Liver (tissue), 9 donors: ENCODE results near the gene PKHD1. TPM values are rescaled to one million over a fixed set of nuclear protein-coding genes. Genes with fewer than 3 reads are reported as not detected.
A peak's percentile ranks its signal among the peaks of the same experiment; 100 is the strongest.

Experiments
- DNase-seq: peaks from one replicate; pipeline ENCODE4 v3.0.0-alpha.2; 2017; ENCODE audit warnings: low spot score
- H3K27ac ChIP-seq, 2 donors: one replicate each; pipeline ENCODE4 v1.7.0; 2013; ENCODE audit warnings: inconsistent platforms in 2 of 2, low read length in 2 of 2, control low read depth in 1 of 2, low read depth in 1 of 2, mild to moderate bottlenecking in 1 of 2
- H3K27me3 ChIP-seq, 4 donors: one replicate each; pipeline versions ENCODE4 v1.6.1 to v1.7.0; 2013; ENCODE audit warnings: low read length in 3 of 4, inconsistent platforms in 1 of 4, mild to moderate bottlenecking in 1 of 4, moderate library complexity in 1 of 4; ENCODE audit not compliant: control insufficient read depth in 4 of 4, insufficient read depth in 4 of 4
- H3K36me3 ChIP-seq, 4 donors: one replicate each; pipeline versions ENCODE4 v1.6.1 to v1.7.0; 2013; ENCODE audit warnings: low read length in 3 of 4, mild to moderate bottlenecking in 3 of 4, low read depth in 1 of 4, moderate library complexity in 1 of 4; ENCODE audit not compliant: control insufficient read depth in 4 of 4, insufficient read depth in 3 of 4
- H3K4me1 ChIP-seq, 4 donors: one replicate each; pipeline versions ENCODE4 v1.6.1 to v1.7.0; 2013; ENCODE audit warnings: low read length in 3 of 4, mild to moderate bottlenecking in 3 of 4, moderate library complexity in 1 of 4; ENCODE audit not compliant: control insufficient read depth in 4 of 4, insufficient read depth in 4 of 4
- H3K4me3 ChIP-seq, 3 donors: one replicate each; pipeline versions ENCODE4 v1.6.1 to v1.7.0; 2013; ENCODE audit warnings: low read length in 3 of 3, control low read depth in 1 of 3, low read depth in 1 of 3, mild to moderate bottlenecking in 1 of 3
- H3K9ac ChIP-seq, 2 donors: one replicate each; pipeline ENCODE4 v1.7.0; 2013; ENCODE audit warnings: low read length in 2 of 2, mild to moderate bottlenecking in 2 of 2, moderate library complexity in 2 of 2, control low read depth in 1 of 2, low read depth in 1 of 2
- H3K9me3 ChIP-seq, 4 donors: one replicate each; pipeline versions ENCODE4 v1.6.1 to v1.7.0; 2013; ENCODE audit warnings: low read length in 3 of 4; ENCODE audit not compliant: control insufficient read depth in 4 of 4
- EGR1 ChIP-seq, 2 donors: IDR thresholded peaks; 2 replicates each; pipeline ENCODE4 v1.6.1; 2016 to 2018; ENCODE audit warnings: antibody characterized with exemption in 2 of 2, low read depth in 2 of 2
- FOXA1 ChIP-seq: IDR thresholded peaks from 2 replicates; pipeline ENCODE4 v1.6.1; 2016; ENCODE audit warnings: antibody characterized with exemption
- FOXA2 ChIP-seq: IDR thresholded peaks from 2 replicates; pipeline ENCODE4 v1.6.1; 2016; ENCODE audit warnings: antibody characterized with exemption
- GABPA ChIP-seq, 2 donors: IDR thresholded peaks in 1 of 2; conservative IDR thresholded peaks in 1 of 2; 2 replicates each; pipeline ENCODE4 v1.6.1; 2016; ENCODE audit warnings: antibody characterized with exemption in 2 of 2, mild to moderate bottlenecking in 1 of 2, moderate library complexity in 1 of 2
- HNF4A ChIP-seq, 2 donors: conservative IDR thresholded peaks; 2 replicates each; pipeline ENCODE4 v1.6.1; 2016; ENCODE audit warnings: antibody characterized with exemption in 2 of 2, mild to moderate bottlenecking in 2 of 2
- HNF4G ChIP-seq: IDR thresholded peaks from 2 replicates; pipeline ENCODE4 v1.6.1; 2016; ENCODE audit warnings: antibody characterized with exemption
- JUND ChIP-seq, 2 donors: IDR thresholded peaks; 2 replicates each; pipeline ENCODE4 v1.6.1; 2016; ENCODE audit warnings: antibody characterized with exemption in 2 of 2
- NR2F2 ChIP-seq: IDR thresholded peaks from 2 replicates; pipeline ENCODE4 v1.6.1; 2016; ENCODE audit warnings: antibody characterized with exemption
- RAD21 ChIP-seq, 2 donors: IDR thresholded peaks; 2 replicates each; pipeline ENCODE4 v1.6.1; 2016; ENCODE audit warnings: antibody characterized with exemption in 2 of 2, mild to moderate bottlenecking in 2 of 2
- RXRA ChIP-seq, 2 donors: IDR thresholded peaks; 2 replicates each; pipeline ENCODE4 v1.6.1; 2017 to 2018; ENCODE audit warnings: antibody characterized with exemption in 2 of 2, mild to moderate bottlenecking in 1 of 2
- SP1 ChIP-seq: IDR thresholded peaks from 2 replicates; pipeline ENCODE4 v1.6.1; 2018; ENCODE audit warnings: antibody characterized with exemption, mild to moderate bottlenecking
- TAF1 ChIP-seq: conservative IDR thresholded peaks from 2 replicates; pipeline ENCODE4 v1.6.1; 2016; ENCODE audit warnings: antibody characterized with exemption, mild to moderate bottlenecking
- YY1 ChIP-seq: IDR thresholded peaks from 2 replicates; pipeline ENCODE4 v1.6.1; 2016; ENCODE audit warnings: antibody characterized with exemption, mild to moderate bottlenecking
- WGBS: extraction: QIAGEN DNeasy Blood & Tissue Kit; methylation state at CpG from one replicate; pipeline ENCODE4 v1.1.7; 2013; 5-methylcytosine and 5-hydroxymethylcytosine counted together
- polyA plus RNA-seq, 2 donors: library from polyadenylated mRNA; stranded (reverse) in 1 of 2; unstranded in 1 of 2; fragments of 200-250 nt in 1 of 2; fragments of >200 nt in 1 of 2; fragmentation: Nextera tagmentation in 1 of 2; extraction: Ambion mirVana in 1 of 2; gene quantifications; one replicate each; pipeline versions ENCODE4 v1.2.1 to v1.2.3, GENCODE V29; 2013 to 2015
- total RNA-seq, 2 donors: library from RNA; depleted of rRNA; stranded (reverse); fragments of >200 nt; gene quantifications; one replicate each; pipeline ENCODE4 v1.2.3, GENCODE V29; 2014
- TF ChIP-seq, protein P1 (sequence below): IDR thresholded peaks from 2 replicates; pipeline ENCODE4 v1.6.1; 2016; ENCODE audit warnings: antibody characterized with exemption
- TF ChIP-seq, protein P2 (sequence below): IDR thresholded peaks from 2 replicates; pipeline ENCODE4 v1.6.1; 2016; ENCODE audit warnings: antibody characterized with exemption
- TF ChIP-seq, protein P3 (sequence below): IDR thresholded peaks from 2 replicates; pipeline ENCODE4 v1.6.1; 2016; ENCODE audit warnings: antibody characterized with exemption
- TF ChIP-seq, protein P4 (sequence below): IDR thresholded peaks from 2 replicates; pipeline ENCODE4 v1.6.1; 2016; ENCODE audit warnings: antibody characterized with exemption, mild to moderate bottlenecking
- donor health status: healthy.
- donor health status: healthy.
- donor health status: healthy.
- donor health status: healthy.
- donor health status: healthy.

The PKHD1 gene
- total and polyA plus RNA-seq, 4 donors = 0.45 to 10.6 (median 3.2) TPM

DNA sequence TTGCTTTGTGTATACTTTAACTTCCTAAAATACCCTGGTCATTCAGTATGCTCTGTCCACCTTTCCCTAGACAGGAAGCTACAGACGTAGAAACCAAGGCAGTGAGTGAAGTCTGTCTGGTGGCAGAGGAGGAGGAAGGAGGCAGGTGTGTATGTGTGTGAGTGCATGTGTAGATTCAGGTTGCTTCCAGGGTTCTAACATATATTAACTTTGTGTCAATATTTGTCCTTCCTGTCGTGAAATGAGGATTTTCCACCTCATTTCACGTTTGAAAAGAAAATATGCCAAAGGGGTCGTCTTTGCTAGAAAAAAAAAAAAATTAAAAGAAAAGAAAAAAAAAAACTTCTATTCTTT lies 411.5 kb downstream of the PKHD1 start:
- H3K27me3 ChIP-seq = no peaks in the 10 kb centered on the region
- no peak overlapping the region for H3K9ac ChIP-seq
- peaks cover 4 to 8% (median 7%) of the 10 kb centered on the region in 4 donors for H3K4me1 ChIP-seq
- no peaks in the 10 kb centered on the region for H3K36me3 ChIP-seq
- no peak overlapping the region for H3K4me3 ChIP-seq
- no peak for TF ChIP-seq FOXA2
- no peak for TF ChIP-seq TAF1
- no peak for TF ChIP-seq HNF4G
- TF ChIP-seq NR2F2 = no peak
- TF ChIP-seq YY1 = no peak
- TF ChIP-seq EGR1 (IDR thresholded peaks at IDR 0.05; ENCODE audit: low read depth in 2 of 2) = no peak
- TF ChIP-seq RXRA (IDR thresholded peaks at IDR 0.05) = no peak
- TF ChIP-seq, protein P1, sequence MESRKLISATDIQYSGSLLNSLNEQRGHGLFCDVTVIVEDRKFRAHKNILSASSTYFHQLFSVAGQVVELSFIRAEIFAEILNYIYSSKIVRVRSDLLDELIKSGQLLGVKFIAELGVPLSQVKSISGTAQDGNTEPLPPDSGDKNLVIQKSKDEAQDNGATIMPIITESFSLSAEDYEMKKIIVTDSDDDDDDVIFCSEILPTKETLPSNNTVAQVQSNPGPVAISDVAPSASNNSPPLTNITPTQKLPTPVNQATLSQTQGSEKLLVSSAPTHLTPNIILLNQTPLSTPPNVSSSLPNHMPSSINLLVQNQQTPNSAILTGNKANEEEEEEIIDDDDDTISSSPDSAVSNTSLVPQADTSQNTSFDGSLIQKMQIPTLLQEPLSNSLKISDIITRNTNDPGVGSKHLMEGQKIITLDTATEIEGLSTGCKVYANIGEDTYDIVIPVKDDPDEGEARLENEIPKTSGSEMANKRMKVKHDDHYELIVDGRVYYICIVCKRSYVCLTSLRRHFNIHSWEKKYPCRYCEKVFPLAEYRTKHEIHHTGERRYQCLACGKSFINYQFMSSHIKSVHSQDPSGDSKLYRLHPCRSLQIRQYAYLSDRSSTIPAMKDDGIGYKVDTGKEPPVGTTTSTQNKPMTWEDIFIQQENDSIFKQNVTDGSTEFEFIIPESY = no peak
- TF ChIP-seq RAD21 (IDR thresholded peaks at IDR 0.05) = no peak
- TF ChIP-seq, protein P2, sequence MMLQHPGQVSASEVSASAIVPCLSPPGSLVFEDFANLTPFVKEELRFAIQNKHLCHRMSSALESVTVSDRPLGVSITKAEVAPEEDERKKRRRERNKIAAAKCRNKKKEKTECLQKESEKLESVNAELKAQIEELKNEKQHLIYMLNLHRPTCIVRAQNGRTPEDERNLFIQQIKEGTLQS = no peak
- TF ChIP-seq GABPA (IDR thresholded peaks at IDR 0.05 in 1 of 2, conservative IDR thresholded peaks at IDR 0.05 in 1 of 2) = no peak
- no peak for TF ChIP-seq HNF4A (conservative IDR thresholded peaks at IDR 0.05)
- H3K9me3 ChIP-seq = no peaks in the 10 kb centered on the region
- DNase-seq = peak; percentile 35
- WGBS = 44% methylated on average over 4 of the region's 4 CpGs
- H3K27ac ChIP-seq = no peak overlapping the region

DNA sequence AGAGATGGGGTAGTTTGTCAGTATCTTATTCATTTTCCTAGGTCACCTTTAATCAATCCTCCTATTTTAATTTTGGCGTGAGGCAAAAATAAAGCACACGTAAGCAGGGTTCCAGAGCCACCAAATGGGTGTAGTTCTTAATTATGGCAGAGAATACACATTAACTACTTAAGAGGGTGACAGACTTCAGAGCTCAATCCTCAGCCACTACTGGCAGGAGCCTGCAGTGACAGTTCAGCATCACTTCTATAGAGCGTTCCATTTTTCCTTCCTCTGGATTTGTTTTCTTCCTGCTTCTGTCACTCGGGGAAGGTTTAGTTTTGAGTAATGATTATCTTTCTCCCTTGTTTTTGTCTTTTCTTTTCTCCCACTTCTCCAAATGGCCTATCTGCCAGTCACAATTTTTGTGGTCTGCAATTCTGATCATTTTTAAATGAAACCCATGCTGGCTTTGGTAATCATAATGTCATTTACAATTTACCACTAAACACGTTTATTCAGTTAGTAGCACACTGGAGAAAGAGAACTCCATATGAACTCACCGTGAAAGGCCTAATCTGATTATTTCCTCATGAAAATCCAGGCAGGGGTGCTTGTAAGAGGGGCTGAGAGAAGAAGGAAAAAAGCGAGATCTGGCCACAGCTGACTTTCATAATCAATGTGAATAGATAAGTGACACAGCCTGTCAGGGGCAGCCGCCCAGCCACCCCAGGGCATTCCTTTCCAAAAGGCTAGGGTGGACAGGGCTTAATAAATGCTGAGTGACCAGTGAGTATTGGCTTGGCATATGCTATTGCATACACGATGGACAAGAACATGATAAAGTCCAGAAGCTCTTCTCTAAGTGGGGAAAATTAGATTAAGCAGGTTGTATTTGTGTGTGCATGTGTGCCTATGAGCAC lies 412.1 kb downstream of the PKHD1 start:
- Histone ChIP-seq H3K9ac (no peak overlapping the region), H3K9me3 (no peaks in the 10 kb centered on the region), H3K27me3 (no peaks in the 10 kb centered on the region), H3K4me1 (peaks cover 4 to 8% (median 7%) of the 10 kb centered on the region in 4 donors), H3K36me3 (no peaks in the 10 kb centered on the region), H3K27ac (no peak overlapping the region), H3K4me3 (no peak overlapping the region)
- no peak for DNase-seq
- TF ChIP-seq FOXA1 = no peak
- no peak for TF ChIP-seq EGR1 (IDR thresholded peaks at IDR 0.05; ENCODE audit: low read depth in 2 of 2)
- TF ChIP-seq, protein P3, sequence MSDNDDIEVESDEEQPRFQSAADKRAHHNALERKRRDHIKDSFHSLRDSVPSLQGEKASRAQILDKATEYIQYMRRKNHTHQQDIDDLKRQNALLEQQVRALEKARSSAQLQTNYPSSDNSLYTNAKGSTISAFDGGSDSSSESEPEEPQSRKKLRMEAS = no peak
- no peak for TF ChIP-seq HNF4G
- TF ChIP-seq NR2F2 = no peak
- TF ChIP-seq JUND (IDR thresholded peaks at IDR 0.05) = no peak
- TF ChIP-seq, protein P2 = no peak
- no peak for TF ChIP-seq SP1
- TF ChIP-seq RXRA (IDR thresholded peaks at IDR 0.05) = no peak
- no peak for TF ChIP-seq GABPA (IDR thresholded peaks at IDR 0.05 in 1 of 2, conservative IDR thresholded peaks at IDR 0.05 in 1 of 2)
- TF ChIP-seq HNF4A (conservative IDR thresholded peaks at IDR 0.05) = no peak
- TF ChIP-seq RAD21 (IDR thresholded peaks at IDR 0.05) = no peak
- TF ChIP-seq, protein P4, sequence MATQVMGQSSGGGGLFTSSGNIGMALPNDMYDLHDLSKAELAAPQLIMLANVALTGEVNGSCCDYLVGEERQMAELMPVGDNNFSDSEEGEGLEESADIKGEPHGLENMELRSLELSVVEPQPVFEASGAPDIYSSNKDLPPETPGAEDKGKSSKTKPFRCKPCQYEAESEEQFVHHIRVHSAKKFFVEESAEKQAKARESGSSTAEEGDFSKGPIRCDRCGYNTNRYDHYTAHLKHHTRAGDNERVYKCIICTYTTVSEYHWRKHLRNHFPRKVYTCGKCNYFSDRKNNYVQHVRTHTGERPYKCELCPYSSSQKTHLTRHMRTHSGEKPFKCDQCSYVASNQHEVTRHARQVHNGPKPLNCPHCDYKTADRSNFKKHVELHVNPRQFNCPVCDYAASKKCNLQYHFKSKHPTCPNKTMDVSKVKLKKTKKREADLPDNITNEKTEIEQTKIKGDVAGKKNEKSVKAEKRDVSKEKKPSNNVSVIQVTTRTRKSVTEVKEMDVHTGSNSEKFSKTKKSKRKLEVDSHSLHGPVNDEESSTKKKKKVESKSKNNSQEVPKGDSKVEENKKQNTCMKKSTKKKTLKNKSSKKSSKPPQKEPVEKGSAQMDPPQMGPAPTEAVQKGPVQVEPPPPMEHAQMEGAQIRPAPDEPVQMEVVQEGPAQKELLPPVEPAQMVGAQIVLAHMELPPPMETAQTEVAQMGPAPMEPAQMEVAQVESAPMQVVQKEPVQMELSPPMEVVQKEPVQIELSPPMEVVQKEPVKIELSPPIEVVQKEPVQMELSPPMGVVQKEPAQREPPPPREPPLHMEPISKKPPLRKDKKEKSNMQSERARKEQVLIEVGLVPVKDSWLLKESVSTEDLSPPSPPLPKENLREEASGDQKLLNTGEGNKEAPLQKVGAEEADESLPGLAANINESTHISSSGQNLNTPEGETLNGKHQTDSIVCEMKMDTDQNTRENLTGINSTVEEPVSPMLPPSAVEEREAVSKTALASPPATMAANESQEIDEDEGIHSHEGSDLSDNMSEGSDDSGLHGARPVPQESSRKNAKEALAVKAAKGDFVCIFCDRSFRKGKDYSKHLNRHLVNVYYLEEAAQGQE = no peak
- TF ChIP-seq TAF1 = no peak
- TF ChIP-seq, protein P1 = no peak
- no peak for TF ChIP-seq YY1
- WGBS = 80% methylated on average over 9 of the region's 9 CpGs
